Lower leg skin (tissue), 4 donors: ENCODE results near the gene DAAM1. TPM values are rescaled to one million over a fixed set of nuclear protein-coding genes. Genes with fewer than 3 reads are reported as not detected.

Experiments
- DNase-seq, 2 donors: peaks; one replicate each; pipeline ENCODE4 v3.0.0-alpha.2; 2019; ENCODE audit warnings: low spot score in 2 of 2
- H3K4me3 ChIP-seq: fragments of 200-600 bp; sonication (generic); 2 replicates; pipeline ENCODE4 v1.5.1; 2017; ENCODE audit warnings: mild to moderate bottlenecking, low read depth; ENCODE audit not compliant: poor library complexity, severe bottlenecking
- CTCF ChIP-seq, 3 donors: fragments of 450-650 bp; IDR thresholded peaks; one replicate each; pipeline ENCODE4 v1.5.1; 2016; ENCODE audit warnings: antibody characterized with exemption in 3 of 3, mild to moderate bottlenecking in 3 of 3, moderate library complexity in 2 of 3
- POLR2A ChIP-seq, 2 donors: fragments of 450-650 bp; IDR thresholded peaks; one replicate each; pipeline ENCODE4 v1.6.1; 2016 to 2017; ENCODE audit warnings: antibody characterized with exemption in 2 of 2, mild to moderate bottlenecking in 1 of 2, moderate library complexity in 1 of 2
- WGBS, 2 donors: methylation state at CpG; one replicate each; pipeline ENCODE4 v1.1.5; 2018; 5-methylcytosine and 5-hydroxymethylcytosine counted together
- intact Hi-C: fragments of 100-400 bp; cut with DNase I; formaldehyde crosslinking; loops from one replicate; pipeline ENCODE4 v1.15.0; 2023; ENCODE audit warnings: low total_unique reads
- total RNA-seq, 4 donors: library from RNA; depleted of rRNA; stranded (reverse); fragments of >200 nt; gene quantifications; one replicate each; pipeline ENCODE4 v1.1.0, GENCODE V29; 2016

Gene DAAM1
- total RNA-seq, 4 donors from 2014 or later: 155 to 194 (median 183) TPM

DNA sequence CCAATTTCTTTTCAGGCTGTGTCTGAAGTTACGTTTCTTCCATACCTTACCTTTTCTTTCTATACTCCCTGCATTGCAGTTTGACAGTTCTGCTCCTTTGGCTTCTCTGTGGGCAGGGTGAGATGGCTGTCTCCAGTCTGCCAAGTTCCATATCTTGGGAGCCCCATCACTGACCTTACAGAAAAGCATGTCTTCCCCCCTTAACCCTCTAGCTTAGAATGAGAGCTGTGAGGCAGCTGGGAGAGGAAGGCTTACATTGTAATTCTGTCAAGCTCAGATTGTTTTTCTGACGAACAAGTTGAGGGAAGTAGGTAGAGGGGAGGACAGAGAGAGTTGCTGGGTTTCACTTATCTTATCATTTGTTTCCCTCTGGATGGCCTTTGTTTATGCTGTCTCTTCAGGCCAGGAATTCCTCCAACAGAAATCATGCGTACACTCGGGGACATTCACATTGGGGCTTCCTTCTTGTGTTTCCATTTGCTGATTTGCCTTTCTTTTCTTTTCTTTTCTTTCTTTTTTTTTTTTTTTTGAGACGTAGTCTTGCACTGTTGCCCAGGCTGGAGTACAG is 9.3 kb downstream of the DAAM1 start:
- H3K4me3 ChIP-seq: no peak overlapping the region
- intact Hi-C loops: no loop called here
- TF ChIP-seq CTCF (IDR thresholded peaks at IDR 0.05): no peak
- no peak for TF ChIP-seq POLR2A (IDR thresholded peaks at IDR 0.05)
- DNase-seq: no peak
- WGBS, 2 donors: 80 to 89% methylated on average over 5 of the region's 5 CpGs

DNA sequence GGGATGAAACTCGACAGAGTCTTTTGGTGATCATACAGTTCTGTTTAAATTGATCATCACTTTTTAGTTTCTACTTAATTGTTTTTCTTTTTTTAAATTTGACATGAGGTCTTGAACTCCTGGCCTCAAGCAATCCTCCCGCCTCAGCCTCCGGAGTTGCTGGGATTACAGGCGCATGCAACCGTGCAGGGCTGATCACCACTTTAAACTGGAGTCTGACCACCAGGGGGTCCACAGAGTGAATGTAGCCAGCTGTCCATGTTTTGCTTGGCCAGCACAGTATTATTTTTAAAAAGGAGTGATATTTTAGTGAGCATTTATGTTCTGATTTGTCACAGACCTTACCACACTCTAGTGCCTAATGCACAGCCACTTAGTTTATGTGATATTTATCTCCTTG is 10.7 kb downstream of the DAAM1 start:
- intact Hi-C loops: no loop called here
- no peak for DNase-seq
- no peak overlapping the region for H3K4me3 ChIP-seq
- WGBS, 2 donors: 78 to 88% methylated on average over 5 of the region's 5 CpGs
- TF ChIP-seq CTCF (IDR thresholded peaks at IDR 0.05) (no peak), POLR2A (IDR thresholded peaks at IDR 0.05) (no peak)

GRCh38 chr14:59199614-59200013 is 11.1 kb downstream of the DAAM1 start:
- 25 to 32% methylated on average over 1 of the region's 1 CpG for WGBS, 2 donors
- no peak overlapping the region for H3K4me3 ChIP-seq
- no peak for TF ChIP-seq POLR2A (IDR thresholded peaks at IDR 0.05)
- no peak for TF ChIP-seq CTCF (IDR thresholded peaks at IDR 0.05)
- no peak for DNase-seq
- intact Hi-C loops: no loop called here

DNA sequence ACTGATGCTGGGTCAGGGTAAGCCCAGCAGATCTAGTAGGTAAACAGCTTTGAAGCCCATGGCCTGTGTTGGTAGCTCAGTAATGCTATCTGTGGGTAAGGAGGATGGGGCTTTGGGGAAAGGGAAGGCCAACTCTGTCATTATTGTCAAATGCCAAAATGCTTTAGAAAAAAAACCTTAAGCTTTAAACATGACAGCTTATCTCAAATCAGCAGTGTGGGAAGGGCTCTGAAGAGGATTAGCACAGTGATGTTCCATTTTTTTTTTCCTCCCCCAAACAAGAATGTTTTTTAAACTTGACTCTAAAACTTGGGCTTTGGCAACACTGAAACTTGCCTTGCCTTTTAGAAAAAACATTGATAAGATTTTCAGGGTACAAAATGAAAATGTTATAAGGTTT is 11.7 kb downstream of the DAAM1 start:
- H3K4me3 ChIP-seq: no peak overlapping the region
- TF ChIP-seq POLR2A (IDR thresholded peaks at IDR 0.05) (no peak), CTCF (IDR thresholded peaks at IDR 0.05) (no peak)
- no peak for DNase-seq
- intact Hi-C loops: no loop called here

- DNase-seq: no peak
- 86 to 88% methylated on average over 4 of the region's 4 CpGs for WGBS, 2 donors
- no peak for TF ChIP-seq CTCF (IDR thresholded peaks at IDR 0.05)
- no peak for TF ChIP-seq POLR2A (IDR thresholded peaks at IDR 0.05)
- intact Hi-C loops: no loop called here
- no peak overlapping the region for H3K4me3 ChIP-seq
Observed at GRCh38 chr14:59202031-59202430, 13.6 kb downstream of the DAAM1 start.

DNA sequence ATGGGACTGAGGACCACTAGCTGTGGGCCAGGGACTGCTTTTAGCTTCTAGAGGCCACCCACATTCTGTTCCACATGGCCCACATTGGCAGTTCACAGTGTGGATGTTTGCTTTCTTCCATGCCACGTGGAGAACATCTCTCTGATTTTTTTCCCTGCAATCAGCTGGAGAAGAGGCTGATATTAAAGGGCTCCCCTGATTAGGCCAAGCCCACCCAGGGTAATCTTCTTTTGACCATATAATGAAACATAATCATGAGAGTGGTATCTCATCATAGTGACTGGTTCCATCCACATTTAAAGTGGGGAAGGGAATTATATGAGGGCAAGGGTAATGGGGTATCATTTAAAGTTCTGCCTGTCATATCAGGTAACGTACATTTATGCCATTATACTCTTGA is 15.8 kb downstream of the DAAM1 start:
- no peak for DNase-seq
- no peak overlapping the region for H3K4me3 ChIP-seq
- 82 to 89% methylated on average over 2 of the region's 2 CpGs for WGBS, 2 donors
- TF ChIP-seq CTCF (IDR thresholded peaks at IDR 0.05): no peak
- no peak for TF ChIP-seq POLR2A (IDR thresholded peaks at IDR 0.05)
- intact Hi-C loops: no loop called here
